SU-DHL-6 (cell line): ENCODE measurements around the gene FBXL13.
A peak's percentile ranks its signal among the peaks of the same experiment; 100 is the strongest.
"Not testable (repeated sequence)": the region's sequence is repeated elsewhere in the genome, so short reads cannot be mapped to it uniquely, and the experiment has no call there.

Experiments used
- H2AFZ ChIP-seq: fragments of 200-600 bp; sonication (generic); 2 replicates; pipeline ENCODE4 v1.6.1; 2014; ENCODE audit warnings: low read depth, mild to moderate bottlenecking, moderate library complexity, mixed read lengths, antibody characterized with exemption, low read length; ENCODE audit not compliant: severe bottlenecking
- H3F3A ChIP-seq: fragments of 200-600 bp; shearing (Covaris generic); 2 replicates; pipeline ENCODE4 v1.6.0; 2016; ENCODE audit warnings: antibody characterized with exemption, mild to moderate bottlenecking; ENCODE audit not compliant: insufficient read depth
- H3K27ac ChIP-seq: fragments of 200-600 bp; sonication (generic); 2 replicates; pipeline ENCODE4 v1.5.1; 2016; ENCODE audit warnings: low read depth, mild to moderate bottlenecking, low read length, moderate library complexity, mixed read lengths
- H3K27me3 ChIP-seq: fragments of 200-600 bp; sonication (generic), shearing (Covaris generic); 2 replicates; pipeline ENCODE4 v1.6.0; 2014; ENCODE audit warnings: mild to moderate bottlenecking, low read length
- H3K36me3 ChIP-seq: fragments of 200-600 bp; sonication (generic); 2 replicates; pipeline ENCODE4 v1.6.1; 2014; ENCODE audit warnings: mild to moderate bottlenecking, low read length, mixed read lengths
- H3K4me2 ChIP-seq: fragments of 300-600, 200-600 bp; shearing (Covaris generic), sonication (generic); 2 replicates; pipeline ENCODE4 v1.6.0; 2014; ENCODE audit warnings: low read length, low read depth, mild to moderate bottlenecking; ENCODE audit not compliant: poor library complexity, severe bottlenecking
- H3K4me3 ChIP-seq: fragments of 200-600 bp; sonication (generic); 2 replicates; pipeline ENCODE4 v1.5.1; 2014; ENCODE audit warnings: antibody characterized with exemption, low read length, mild to moderate bottlenecking, mixed read lengths; ENCODE audit not compliant: insufficient read depth, poor library complexity, severe bottlenecking
- H3K79me2 ChIP-seq: fragments of 200-600 bp; sonication (generic); 2 replicates; pipeline ENCODE4 v1.6.1; 2014; ENCODE audit warnings: mild to moderate bottlenecking, low read length, moderate library complexity; ENCODE audit not compliant: insufficient read depth
- H3K9ac ChIP-seq: fragments of 200-600 bp; sonication (generic); 2 replicates; pipeline ENCODE4 v1.7.0; 2014; ENCODE audit warnings: mild to moderate bottlenecking, low read length
- H3K9me2 ChIP-seq: fragments of 200-600 bp; sonication (generic); replicated peaks from 2 replicates; pipeline ENCODE4 v1.6.1; 2014; ENCODE audit warnings: low read length; ENCODE audit not compliant: insufficient read depth
- H3K9me3 ChIP-seq: fragments of 200-600 bp; sonication (generic); 2 replicates; pipeline ENCODE4 v1.6.1; 2014; ENCODE audit warnings: low read length, mixed read lengths; ENCODE audit not compliant: insufficient read depth
- H4K20me1 ChIP-seq: fragments of 200-600 bp; sonication (generic); 2 replicates; pipeline ENCODE4 v1.6.1; 2014; ENCODE audit warnings: low read depth, mild to moderate bottlenecking, antibody characterized with exemption, low read length, moderate library complexity, mixed read lengths

Gene FBXL13

DNA sequence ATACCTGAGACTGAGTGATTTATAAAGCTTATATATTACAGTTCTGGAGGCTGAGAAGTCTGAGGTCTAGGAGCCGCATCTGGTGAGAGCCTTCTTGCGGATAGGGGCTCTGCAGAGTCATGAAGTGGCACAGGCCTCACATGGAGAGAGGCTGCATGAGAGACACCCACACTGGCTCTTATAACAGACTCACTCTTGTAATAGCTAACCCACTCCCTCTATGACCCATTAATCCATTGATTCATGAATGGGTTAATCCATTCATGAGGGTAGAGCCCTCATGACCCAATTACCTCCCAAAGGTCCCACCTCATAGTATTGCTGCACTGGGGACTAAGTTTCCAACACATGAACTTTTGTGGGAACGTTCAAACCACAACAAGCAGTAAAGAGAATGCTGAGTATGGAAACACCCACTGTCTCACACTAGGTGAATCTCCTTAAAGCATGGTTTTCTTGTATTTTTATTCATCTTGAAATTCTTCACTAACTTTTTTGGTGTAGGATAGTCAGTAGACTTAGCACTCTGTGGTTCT, 304.9 kb downstream of the FBXL13 start:
- not testable (repeated sequence) for H2AFZ ChIP-seq, H3F3A ChIP-seq, H3K27me3 ChIP-seq, H3K9me3 ChIP-seq, H3K9me2 ChIP-seq, H4K20me1 ChIP-seq, H3K9ac ChIP-seq, H3K79me2 ChIP-seq, H3K4me3 ChIP-seq, H3K36me3 ChIP-seq, H3K27ac ChIP-seq
- H3K4me2 ChIP-seq, result peak overlapping the region; percentile 20

DNA sequence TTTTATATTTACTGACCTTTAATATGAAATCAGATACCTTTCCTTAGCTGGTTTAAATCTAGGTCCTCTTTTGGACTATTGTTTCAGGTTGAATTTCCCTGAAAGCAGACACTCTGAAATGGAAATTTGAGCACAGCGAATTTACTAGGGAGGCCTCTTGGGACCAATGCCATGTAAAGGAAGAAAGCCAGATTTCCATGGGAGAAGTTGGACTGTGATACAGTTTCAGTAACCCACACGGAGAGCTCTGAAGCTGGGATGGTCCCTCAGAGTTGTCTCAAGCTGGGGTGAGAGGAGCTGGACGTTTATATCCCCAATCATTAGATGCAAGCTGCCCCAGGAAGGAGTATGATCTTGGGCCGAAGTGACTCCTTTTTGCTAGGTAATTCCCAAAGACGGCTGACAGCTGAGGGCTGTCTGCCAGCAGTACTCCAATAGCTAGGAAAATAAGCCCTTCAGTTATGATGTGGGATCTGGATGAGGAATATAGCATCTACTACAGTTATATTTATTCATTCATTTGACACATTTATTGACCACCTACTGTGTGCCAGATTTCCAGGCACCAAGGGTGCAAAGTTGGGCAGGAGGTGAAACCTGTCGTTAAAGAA, 311.2 kb downstream of the FBXL13 start:
- not testable (repeated sequence) for H2AFZ ChIP-seq, H3K9me3 ChIP-seq, H3K79me2 ChIP-seq, H3K27me3 ChIP-seq, H4K20me1 ChIP-seq, H3K36me3 ChIP-seq, H3K4me2 ChIP-seq, H3K9ac ChIP-seq, H3K4me3 ChIP-seq, H3F3A ChIP-seq, H3K9me2 ChIP-seq, H3K27ac ChIP-seq
